WTC11 (cell line): Measurements from ENCODE around the gene ENDOV.

Experiments
- ESRRA ChIP-seq: sonication (generic); formaldehyde crosslinking; IDR thresholded peaks from 2 replicates; pipeline ENCODE4 v1.8.1; 2022; ENCODE audit warnings: mild to moderate bottlenecking, missing genetic modification reagents, borderline replicate concordance
- NR2C2 ChIP-seq: sonication (generic); formaldehyde crosslinking; IDR thresholded peaks from 2 replicates; pipeline ENCODE4 v1.8.0; 2022; ENCODE audit warnings: mild to moderate bottlenecking, missing genetic modification reagents
- TCF7 ChIP-seq: sonication (generic); formaldehyde crosslinking; IDR thresholded peaks from 2 replicates; pipeline ENCODE4 v1.8.0; 2022; ENCODE audit warnings: mild to moderate bottlenecking, low read depth, missing genetic modification reagents, moderate library complexity
- TEAD1 ChIP-seq: sonication (generic); formaldehyde crosslinking; IDR thresholded peaks from 2 replicates; pipeline ENCODE4 v1.8.0; 2022; ENCODE audit warnings: mild to moderate bottlenecking, missing genetic modification reagents

DNA sequence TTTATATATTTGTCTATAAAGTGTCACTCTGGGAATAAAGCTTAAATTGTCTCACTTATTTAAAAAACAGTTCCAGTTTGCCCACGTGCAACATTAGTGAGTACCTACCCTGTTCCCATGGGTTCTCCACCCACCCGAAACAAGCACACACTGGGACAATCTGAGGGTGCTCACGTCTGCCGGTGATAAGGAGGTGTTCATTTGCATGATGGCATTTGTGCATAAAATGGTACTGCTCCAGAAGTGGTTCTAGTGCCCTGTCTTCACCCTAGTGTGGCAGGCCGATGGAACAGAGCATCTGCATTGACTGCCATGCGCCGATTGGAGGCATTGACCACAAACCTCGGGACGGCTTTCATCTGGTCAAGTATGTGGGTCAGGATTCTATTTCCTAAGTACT lies 35.6 kb upstream of the ENDOV start:
- TF ChIP-seq TEAD1 (CRISPR knock-in tag) = no peak
- no peak for TF ChIP-seq NR2C2 (CRISPR knock-in tag)
- no peak for TF ChIP-seq TCF7 (CRISPR knock-in tag)
- no peak for TF ChIP-seq ESRRA
